Caco-2 (cell line): ENCODE measurements around the gene DOCK4. TPM values are rescaled to one million over a fixed set of nuclear protein-coding genes. Genes with fewer than 3 reads are reported as not detected.

Experiments
- BruUV-seq: library from RNA; stranded (reverse); fragments of 400-500 nt; replicated peaks from 2 replicates; lab custom pipeline; 2021; lab: Mats Ljungman, UMichigan
- CTCF ChIA-PET: fragments of 300-600 bp; sonication (Branson Sonifier 250); formaldehyde crosslinking; loops from one replicate; lab custom pipeline; 2022; ENCODE audit warnings: antibody characterized with exemption; lab: Charles Lee
- POLR2A ChIA-PET: fragments of 300-600 bp; sonication (Branson Sonifier 250); formaldehyde crosslinking; loops from one replicate; lab custom pipeline; 2022; ENCODE audit warnings: antibody characterized with exemption; lab: Charles Lee
- DNase-seq, 2 experiments: peaks; one replicate each; pipeline versions ENCODE4 v3.0.0 to v3.0.0-alpha.2; 2020 to 2022
- H3K27me3 ChIP-seq: replicated peaks from 2 replicates; pipeline ENCODE4 v1.6.0; 2011; ENCODE audit warnings: low read length; ENCODE audit not compliant: control insufficient read depth, insufficient read depth
- H3K36me3 ChIP-seq: 2 replicates; pipeline ENCODE4 v1.5.1; 2011; ENCODE audit warnings: low read length; ENCODE audit not compliant: control insufficient read depth, insufficient read depth
- H3K4me1 ChIP-seq: fragments of 250-450 bp; sonication (Bioruptor Pico); 2 replicates; pipeline ENCODE4 v1.5.1; 2020; ENCODE audit warnings: mild to moderate bottlenecking
- H3K4me3 ChIP-seq: 2 replicates; pipeline ENCODE4 v1.5.1; 2011; ENCODE audit warnings: low read depth, mild to moderate bottlenecking, control low read depth, low read length
- H3K9me3 ChIP-seq: fragments of 250-450 bp; sonication (Bioruptor Pico); 2 replicates; pipeline ENCODE4 v1.5.1; 2020; ENCODE audit warnings: mild to moderate bottlenecking, moderate library complexity
- H3K27ac Mint-ChIP-seq: one replicate; pipeline ENCODE4 v1.8.0; 2022; ENCODE audit warnings: mixed read lengths; ENCODE audit not compliant: unreplicated experiment
- H3K27me3 Mint-ChIP-seq: one replicate; pipeline ENCODE4 v1.8.0; 2022; ENCODE audit warnings: mixed read lengths; ENCODE audit not compliant: insufficient read depth, unreplicated experiment
- H3K36me3 Mint-ChIP-seq: one replicate; pipeline ENCODE4 v1.8.0; 2022; ENCODE audit warnings: mild to moderate bottlenecking, mixed read lengths; ENCODE audit not compliant: insufficient read depth, unreplicated experiment
- H3K4me1 Mint-ChIP-seq: one replicate; pipeline ENCODE4 v1.8.0; 2022; ENCODE audit warnings: low read depth, mixed read lengths; ENCODE audit not compliant: unreplicated experiment
- H3K4me3 Mint-ChIP-seq: one replicate; pipeline ENCODE4 v1.8.0; 2022; ENCODE audit warnings: mild to moderate bottlenecking, moderate library complexity, mixed read lengths; ENCODE audit not compliant: unreplicated experiment
- H3K9me3 Mint-ChIP-seq: one replicate; pipeline ENCODE4 v1.8.0; 2022; ENCODE audit warnings: mixed read lengths; ENCODE audit not compliant: unreplicated experiment
- CTCF ChIP-seq, 2 experiments: fragments of 200-600 bp in 1 of 2; IDR thresholded peaks; 1 replicate in 1 of 2; 2 replicates in 1 of 2; pipeline versions ENCODE4 v1.5.1 to v1.8.0; 2011 to 2022; ENCODE audit warnings: antibody characterized with exemption in 1 of 2, control low read depth in 1 of 2, inconsistent platforms in 1 of 2, low read depth in 1 of 2, low read length in 1 of 2, mild to moderate bottlenecking in 1 of 2, moderate library complexity in 1 of 2; ENCODE audit not compliant: insufficient read depth in 1 of 2, severe bottlenecking in 1 of 2, unreplicated experiment in 1 of 2
- intact Hi-C: fragments of 100-400 bp; cut with micrococcal nuclease; formaldehyde crosslinking; loops from one replicate; pipeline ENCODE4 v1.10.0; 2022; ENCODE audit not compliant: unreplicated experiment
- total RNA-seq: library from RNA; stranded (reverse); gene quantifications from 2 replicates; pipeline ENCODE4 v1.2.3, GENCODE V29; 2022

The DOCK4 gene
- total RNA-seq, 1 experiment from 2014 or later: 2.0 TPM

- H3K36me3 Mint-ChIP-seq: no peaks in the 10 kb centered on the region
- H3K4me1 ChIP-seq: no peaks in the 10 kb centered on the region
- no peaks in the 10 kb centered on the region for H3K27me3 Mint-ChIP-seq
- no peaks in the 10 kb centered on the region for H3K36me3 ChIP-seq
- no peaks in the 10 kb centered on the region for H3K27me3 ChIP-seq
- ChIA-PET CTCF (no interaction called here), POLR2A (no interaction called here)
- TF ChIP-seq CTCF (IDR thresholded peaks at IDR 0.05; ENCODE audit: insufficient read depth in 1 of 2, low read depth in 1 of 2, low read length in 1 of 2, severe bottlenecking in 1 of 2, unreplicated experiment in 1 of 2): no peak
- H3K27ac Mint-ChIP-seq: no peak overlapping the region
- DNase-seq: no peak
- no peaks in the 10 kb centered on the region for H3K9me3 ChIP-seq
- H3K4me3 Mint-ChIP-seq: no peak overlapping the region
- H3K4me3 ChIP-seq: no peak overlapping the region
- H3K9me3 Mint-ChIP-seq: no peaks in the 10 kb centered on the region
- no TSS peak for BruUV-seq
- intact Hi-C loops: no loop called here
- no peaks in the 10 kb centered on the region for H3K4me1 Mint-ChIP-seq
Observed at GRCh38 chr7:111987115-111987826, 218.9 kb downstream of the DOCK4 start.

- Histone ChIP-seq H3K4me1 (no peaks in the 10 kb centered on the region), H3K9me3 (no peaks in the 10 kb centered on the region), H3K36me3 (no peaks in the 10 kb centered on the region), H3K27me3 (no peaks in the 10 kb centered on the region), H3K4me3 (no peak overlapping the region)
- no peaks in the 10 kb centered on the region for H3K36me3 Mint-ChIP-seq
- no peak for DNase-seq
- H3K27me3 Mint-ChIP-seq: no peaks in the 10 kb centered on the region
- ChIA-PET POLR2A (no interaction called here), CTCF (no interaction called here)
- H3K9me3 Mint-ChIP-seq: no peaks in the 10 kb centered on the region
- no peaks in the 10 kb centered on the region for H3K4me1 Mint-ChIP-seq
- H3K4me3 Mint-ChIP-seq: no peak overlapping the region
- H3K27ac Mint-ChIP-seq: no peak overlapping the region
- intact Hi-C loops: no loop called here
- BruUV-seq: no TSS peak
- TF ChIP-seq CTCF (IDR thresholded peaks at IDR 0.05; ENCODE audit: insufficient read depth in 1 of 2, low read depth in 1 of 2, low read length in 1 of 2, severe bottlenecking in 1 of 2, unreplicated experiment in 1 of 2): no peak
Observed at GRCh38 chr7:111986601-111987000, 219.6 kb downstream of the DOCK4 start.

- Histone ChIP-seq H3K9me3 (no peaks in the 10 kb centered on the region), H3K4me3 (no peak overlapping the region), H3K36me3 (no peaks in the 10 kb centered on the region), H3K27me3 (no peaks in the 10 kb centered on the region), H3K4me1 (no peaks in the 10 kb centered on the region)
- H3K27me3 Mint-ChIP-seq: no peaks in the 10 kb centered on the region
- DNase-seq: no peak
- no peak for TF ChIP-seq CTCF (IDR thresholded peaks at IDR 0.05; ENCODE audit: insufficient read depth in 1 of 2, low read depth in 1 of 2, low read length in 1 of 2, severe bottlenecking in 1 of 2, unreplicated experiment in 1 of 2)
- intact Hi-C loops: no loop called here
- ChIA-PET CTCF (no interaction called here), POLR2A (no interaction called here)
- no peak overlapping the region for H3K27ac Mint-ChIP-seq
- H3K4me3 Mint-ChIP-seq: no peak overlapping the region
- no peaks in the 10 kb centered on the region for H3K9me3 Mint-ChIP-seq
- no peaks in the 10 kb centered on the region for H3K4me1 Mint-ChIP-seq
- no TSS peak for BruUV-seq
- H3K36me3 Mint-ChIP-seq: no peaks in the 10 kb centered on the region
Observed at GRCh38 chr7:111985798-111986197, 220.4 kb downstream of the DOCK4 start.
